DOHH2 (cell line): Measurements from ENCODE around the gene ABHD4.

ENCODE experiments used
- EZH2phosphoT487 ChIP-seq: fragments of 200-600 bp; sonication (generic); IDR thresholded peaks from 2 replicates; pipeline ENCODE4 v1.6.1; 2017; ENCODE audit warnings: borderline replicate concordance, mild to moderate bottlenecking, antibody characterized with exemption, low read length, moderate library complexity, mixed read lengths
- TF ChIP-seq, protein P1 (sequence below): fragments of 200-600 bp; sonication (generic); IDR thresholded peaks from one replicate; pipeline ENCODE4 v1.5.1; 2014; ENCODE audit warnings: antibody characterized with exemption, mild to moderate bottlenecking, low read depth, low read length; ENCODE audit not compliant: poor library complexity, severe bottlenecking

DNA sequence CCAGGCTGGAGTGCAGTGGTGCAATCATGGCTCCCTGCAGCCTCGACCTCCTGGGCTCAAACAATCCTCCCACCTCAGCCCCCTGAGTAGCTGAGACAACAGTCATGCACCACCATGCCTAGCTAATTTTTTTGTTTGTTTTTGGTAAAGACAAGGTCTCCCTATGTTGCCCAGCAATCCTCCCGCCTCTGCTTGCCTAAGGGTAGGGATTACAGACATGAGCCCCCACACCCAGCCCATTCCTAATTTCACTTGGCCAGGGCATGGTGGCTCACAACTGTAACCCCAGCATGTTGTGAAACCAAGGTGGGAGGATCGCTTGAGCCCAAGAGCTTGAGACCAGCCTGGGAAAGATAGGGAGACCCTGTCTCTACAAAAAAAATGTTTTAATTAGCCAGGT lies 18.2 kb upstream of the ABHD4 start:
- TF ChIP-seq, protein P1, sequence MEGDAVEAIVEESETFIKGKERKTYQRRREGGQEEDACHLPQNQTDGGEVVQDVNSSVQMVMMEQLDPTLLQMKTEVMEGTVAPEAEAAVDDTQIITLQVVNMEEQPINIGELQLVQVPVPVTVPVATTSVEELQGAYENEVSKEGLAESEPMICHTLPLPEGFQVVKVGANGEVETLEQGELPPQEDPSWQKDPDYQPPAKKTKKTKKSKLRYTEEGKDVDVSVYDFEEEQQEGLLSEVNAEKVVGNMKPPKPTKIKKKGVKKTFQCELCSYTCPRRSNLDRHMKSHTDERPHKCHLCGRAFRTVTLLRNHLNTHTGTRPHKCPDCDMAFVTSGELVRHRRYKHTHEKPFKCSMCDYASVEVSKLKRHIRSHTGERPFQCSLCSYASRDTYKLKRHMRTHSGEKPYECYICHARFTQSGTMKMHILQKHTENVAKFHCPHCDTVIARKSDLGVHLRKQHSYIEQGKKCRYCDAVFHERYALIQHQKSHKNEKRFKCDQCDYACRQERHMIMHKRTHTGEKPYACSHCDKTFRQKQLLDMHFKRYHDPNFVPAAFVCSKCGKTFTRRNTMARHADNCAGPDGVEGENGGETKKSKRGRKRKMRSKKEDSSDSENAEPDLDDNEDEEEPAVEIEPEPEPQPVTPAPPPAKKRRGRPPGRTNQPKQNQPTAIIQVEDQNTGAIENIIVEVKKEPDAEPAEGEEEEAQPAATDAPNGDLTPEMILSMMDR: no peak
- no peak for TF ChIP-seq EZH2phosphoT487
